Body of pancreas (tissue), 4 donors: Measurements from ENCODE around the gene HNRNPLL.

ENCODE experiments used
- CTCF ChIP-seq, 7 experiments: fragments of 450-650 bp in 4 of 7; fragments of 200-600 bp in 3 of 7; sonication (generic) in 3 of 7; IDR thresholded peaks; one replicate each; pipeline ENCODE4 v1.5.1; 2016 to 2019; ENCODE audit warnings: antibody characterized with exemption in 7 of 7
- POLR2A ChIP-seq, 3 donors: fragments of 450-650 bp; IDR thresholded peaks; one replicate each; pipeline ENCODE4 v1.6.1; 2016; ENCODE audit warnings: antibody characterized with exemption in 3 of 3, mild to moderate bottlenecking in 2 of 3

- TF ChIP-seq CTCF (IDR thresholded peaks at IDR 0.05) (no peak), POLR2A (IDR thresholded peaks at IDR 0.05) (no peak)
These were observed 46.5 kb downstream of the HNRNPLL start for GRCh38 chr2:38556006-38556801.
